GM21367 (cell line): ENCODE data around the gene GAA.

ENCODE experiments used
- ATAC-seq: cut with Tn5 transposase; IDR thresholded peaks from one replicate; pipeline ENCODE4 v1.9.1; 2021; ENCODE audit not compliant: unreplicated experiment

Gene GAA

DNA sequence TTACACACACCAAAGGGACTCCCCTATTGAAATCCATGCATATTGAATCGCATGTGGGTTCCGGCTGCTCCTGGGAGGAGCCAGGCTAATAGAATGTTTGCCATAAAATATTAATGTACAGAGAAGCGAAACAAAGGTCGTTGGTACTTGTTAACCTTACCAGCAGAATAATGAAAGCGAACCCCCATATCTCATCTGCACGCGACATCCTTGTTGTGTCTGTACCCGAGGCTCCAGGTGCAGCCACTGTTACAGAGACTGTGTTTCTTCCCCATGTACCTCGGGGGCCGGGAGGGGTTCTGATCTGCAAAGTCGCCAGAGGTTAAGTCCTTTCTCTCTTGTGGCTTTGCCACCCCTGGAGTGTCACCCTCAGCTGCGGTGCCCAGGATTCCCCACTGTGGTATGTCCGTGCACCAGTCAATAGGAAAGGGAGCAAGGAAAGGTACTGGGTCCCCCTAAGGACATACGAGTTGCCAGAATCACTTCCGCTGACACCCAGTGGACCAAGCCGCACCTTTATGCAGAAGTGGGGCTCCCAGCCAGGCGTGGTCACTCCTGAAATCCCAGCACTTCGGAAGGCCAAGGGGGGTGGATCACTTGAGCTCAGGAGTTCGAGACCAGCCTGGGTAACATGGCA, 2.2 kb downstream of the GAA start:
- no peak for ATAC-seq

DNA sequence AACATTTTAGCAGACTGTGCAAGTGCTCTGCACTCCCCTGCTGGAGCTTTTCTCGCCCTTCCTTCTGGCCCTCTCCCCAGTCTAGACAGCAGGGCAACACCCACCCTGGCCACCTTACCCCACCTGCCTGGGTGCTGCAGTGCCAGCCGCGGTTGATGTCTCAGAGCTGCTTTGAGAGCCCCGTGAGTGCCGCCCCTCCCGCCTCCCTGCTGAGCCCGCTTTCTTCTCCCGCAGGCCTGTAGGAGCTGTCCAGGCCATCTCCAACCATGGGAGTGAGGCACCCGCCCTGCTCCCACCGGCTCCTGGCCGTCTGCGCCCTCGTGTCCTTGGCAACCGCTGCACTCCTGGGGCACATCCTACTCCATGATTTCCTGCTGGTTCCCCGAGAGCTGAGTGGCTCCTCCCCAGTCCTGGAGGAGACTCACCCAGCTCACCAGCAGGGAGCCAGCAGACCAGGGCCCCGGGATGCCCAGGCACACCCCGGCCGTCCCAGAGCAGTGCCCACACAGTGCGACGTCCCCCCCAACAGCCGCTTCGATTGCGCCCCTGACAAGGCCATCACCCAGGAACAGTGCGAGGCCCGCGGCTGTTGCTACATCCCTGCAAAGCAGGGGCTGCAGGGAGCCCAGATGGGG, 3.1 kb downstream of the GAA start:
- ATAC-seq, result no peak

DNA sequence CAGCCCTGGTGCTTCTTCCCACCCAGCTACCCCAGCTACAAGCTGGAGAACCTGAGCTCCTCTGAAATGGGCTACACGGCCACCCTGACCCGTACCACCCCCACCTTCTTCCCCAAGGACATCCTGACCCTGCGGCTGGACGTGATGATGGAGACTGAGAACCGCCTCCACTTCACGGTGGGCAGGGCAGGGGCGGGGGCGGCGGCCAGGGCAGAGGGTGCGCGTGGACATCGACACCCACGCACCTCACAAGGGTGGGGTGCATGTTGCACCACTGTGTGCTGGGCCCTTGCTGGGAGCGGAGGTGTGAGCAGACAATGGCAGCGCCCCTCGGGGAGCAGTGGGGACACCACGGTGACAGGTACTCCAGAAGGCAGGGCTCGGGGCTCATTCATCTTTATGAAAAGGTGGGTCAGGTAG, 3.6 kb downstream of the GAA start:
- no peak for ATAC-seq

DNA sequence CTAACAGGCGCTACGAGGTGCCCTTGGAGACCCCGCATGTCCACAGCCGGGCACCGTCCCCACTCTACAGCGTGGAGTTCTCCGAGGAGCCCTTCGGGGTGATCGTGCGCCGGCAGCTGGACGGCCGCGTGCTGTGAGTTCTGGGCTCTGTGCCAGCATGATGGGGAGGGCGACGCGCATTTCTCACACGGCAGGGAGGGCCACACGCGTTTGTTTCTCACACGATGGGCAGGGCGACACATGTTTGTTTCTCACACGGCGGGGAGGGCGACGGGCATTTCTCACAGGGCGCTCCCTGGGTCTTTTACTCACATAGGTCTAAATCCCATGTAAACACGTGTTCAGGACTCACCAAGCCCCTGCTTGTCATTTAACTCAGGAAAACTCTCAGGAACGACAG, 4.4 kb downstream of the GAA start:
- no peak for ATAC-seq

DNA sequence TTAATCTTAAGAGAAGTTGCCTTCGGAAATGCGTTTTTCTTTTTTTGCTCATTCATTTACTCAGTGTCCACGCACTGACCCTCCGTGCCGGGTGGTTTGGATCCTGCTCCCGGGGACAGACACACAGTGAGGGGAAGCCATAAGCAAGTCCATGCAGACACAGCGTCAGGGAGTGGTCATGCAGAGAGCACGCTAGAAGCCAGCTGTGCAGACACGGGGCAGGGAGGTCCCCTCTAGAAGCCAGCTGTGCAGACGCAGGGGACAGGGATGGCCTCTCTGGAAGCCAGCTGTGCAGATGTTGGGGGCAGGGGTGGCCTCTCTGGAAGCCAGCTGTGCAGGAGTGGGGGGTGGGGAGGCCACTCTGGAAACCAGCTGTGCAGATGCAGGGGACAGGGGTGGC, 4.8 kb downstream of the GAA start:
- no peak for ATAC-seq

DNA sequence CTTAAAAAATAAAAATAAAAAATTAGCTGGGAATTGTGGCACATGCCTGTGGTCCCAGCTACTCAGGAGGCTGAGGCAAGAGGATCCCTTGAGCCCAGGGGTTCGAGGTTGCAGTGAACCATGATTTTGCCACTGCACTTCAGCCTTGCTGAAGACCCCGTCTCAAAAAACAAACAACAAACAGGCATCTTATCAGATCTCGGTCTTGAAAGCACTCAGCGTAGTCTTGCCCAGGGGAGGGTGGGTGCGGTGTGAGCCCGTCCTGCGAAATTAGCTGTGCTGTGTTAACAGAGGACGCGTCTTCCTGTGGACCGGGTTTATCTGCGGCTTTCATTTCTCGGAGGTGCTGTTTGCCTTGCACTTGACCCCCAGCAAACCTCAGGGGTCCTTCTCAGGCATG, 5.4 kb downstream of the GAA start:
- ATAC-seq, result no peak

DNA sequence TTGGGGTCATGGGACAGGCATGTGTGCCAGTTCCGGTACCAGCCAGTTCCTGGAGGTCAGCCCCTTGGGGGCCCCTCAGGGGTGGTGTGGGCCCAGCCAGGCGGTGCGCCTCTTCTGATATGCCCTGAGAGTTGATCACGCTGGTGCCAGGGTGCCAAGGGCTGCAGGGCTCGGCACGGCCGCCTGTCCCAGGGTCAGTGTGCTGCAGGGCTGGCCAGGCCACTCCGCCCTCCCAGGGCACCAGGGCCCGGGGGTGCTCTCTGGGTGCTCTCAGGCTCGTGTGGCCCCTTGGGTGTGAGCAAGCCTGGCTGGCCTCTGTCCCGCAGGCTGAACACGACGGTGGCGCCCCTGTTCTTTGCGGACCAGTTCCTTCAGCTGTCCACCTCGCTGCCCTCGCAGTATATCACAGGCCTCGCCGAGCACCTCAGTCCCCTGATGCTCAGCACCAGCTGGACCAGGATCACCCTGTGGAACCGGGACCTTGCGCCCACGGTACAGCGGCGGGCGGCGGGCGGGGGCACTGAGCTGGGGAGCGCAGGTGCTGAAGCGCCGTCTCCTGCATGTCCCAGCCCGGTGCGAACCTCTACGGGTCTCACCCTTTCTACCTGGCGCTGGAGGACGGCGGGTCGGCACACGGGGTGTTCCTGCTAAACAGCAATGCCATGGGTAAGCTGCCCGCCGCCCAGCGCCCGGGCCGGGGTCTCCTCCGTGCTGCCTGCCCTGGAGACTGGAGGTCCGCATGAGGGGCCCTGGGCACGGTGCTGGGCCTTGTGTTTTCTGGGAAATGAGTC, 6.0 kb downstream of the GAA start:
- ATAC-seq, result no peak

DNA sequence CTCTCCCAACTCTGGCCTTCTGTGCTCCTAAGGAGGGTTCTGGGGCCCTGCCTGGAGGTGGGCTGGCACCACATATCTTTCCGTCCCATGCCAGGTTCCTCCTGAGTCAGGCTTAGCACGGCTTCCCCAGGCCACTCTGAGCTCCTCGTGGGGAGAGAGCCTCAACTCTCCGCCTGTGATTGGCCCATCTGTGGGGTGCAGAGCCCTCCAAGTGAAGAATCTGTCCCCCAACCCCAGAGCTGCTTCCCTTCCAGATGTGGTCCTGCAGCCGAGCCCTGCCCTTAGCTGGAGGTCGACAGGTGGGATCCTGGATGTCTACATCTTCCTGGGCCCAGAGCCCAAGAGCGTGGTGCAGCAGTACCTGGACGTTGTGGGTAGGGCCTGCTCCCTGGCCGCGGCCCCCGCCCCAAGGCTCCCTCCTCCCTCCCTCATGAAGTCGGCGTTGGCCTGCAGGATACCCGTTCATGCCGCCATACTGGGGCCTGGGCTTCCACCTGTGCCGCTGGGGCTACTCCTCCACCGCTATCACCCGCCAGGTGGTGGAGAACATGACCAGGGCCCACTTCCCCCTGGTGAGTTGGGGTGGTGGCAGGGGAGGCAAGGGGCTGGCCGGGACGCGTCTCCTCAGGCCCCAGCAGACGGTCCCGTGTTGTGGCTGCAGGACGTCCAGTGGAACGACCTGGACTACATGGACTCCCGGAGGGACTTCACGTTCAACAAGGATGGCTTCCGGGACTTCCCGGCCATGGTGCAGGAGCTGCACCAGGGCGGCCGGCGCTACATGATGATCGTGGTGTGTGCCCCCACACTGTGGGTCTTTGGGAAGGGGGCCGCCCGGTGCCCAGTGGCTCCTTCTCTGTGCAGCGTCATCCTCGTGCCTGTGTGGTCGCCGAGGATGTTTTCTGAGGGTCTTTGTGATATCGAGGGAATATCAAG, 6.9 kb downstream of the GAA start:
- no peak for ATAC-seq

DNA sequence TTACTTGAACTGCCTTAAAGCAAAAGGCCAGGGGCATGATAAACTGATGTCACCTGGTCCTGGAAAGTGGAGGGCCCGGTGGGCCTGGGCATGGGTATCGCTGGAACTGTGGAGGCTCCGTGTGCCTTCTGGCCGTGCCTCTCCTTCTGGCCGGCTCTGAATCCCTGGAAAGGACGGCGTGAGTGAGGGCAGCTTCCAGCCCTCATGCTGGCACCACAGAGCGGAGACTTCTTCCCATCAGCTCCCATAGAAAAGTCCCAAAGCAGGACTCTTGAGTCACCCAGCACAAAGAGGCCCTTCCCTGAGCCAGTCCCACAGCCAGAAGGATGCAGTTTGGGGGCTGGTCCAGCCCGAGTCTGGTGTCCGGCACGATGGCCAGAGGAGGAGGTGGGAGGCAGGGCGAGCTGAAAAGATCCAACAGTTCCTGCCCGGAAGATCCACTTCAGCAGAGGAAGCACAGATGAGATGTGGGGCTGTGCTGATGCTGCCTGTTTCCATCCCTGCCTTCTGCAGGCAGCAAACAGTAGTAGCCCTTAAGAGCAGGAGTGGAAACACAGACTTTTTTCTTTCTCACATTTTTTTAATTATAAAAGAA, 7.8 kb downstream of the GAA start:
- ATAC-seq, result no peak

DNA sequence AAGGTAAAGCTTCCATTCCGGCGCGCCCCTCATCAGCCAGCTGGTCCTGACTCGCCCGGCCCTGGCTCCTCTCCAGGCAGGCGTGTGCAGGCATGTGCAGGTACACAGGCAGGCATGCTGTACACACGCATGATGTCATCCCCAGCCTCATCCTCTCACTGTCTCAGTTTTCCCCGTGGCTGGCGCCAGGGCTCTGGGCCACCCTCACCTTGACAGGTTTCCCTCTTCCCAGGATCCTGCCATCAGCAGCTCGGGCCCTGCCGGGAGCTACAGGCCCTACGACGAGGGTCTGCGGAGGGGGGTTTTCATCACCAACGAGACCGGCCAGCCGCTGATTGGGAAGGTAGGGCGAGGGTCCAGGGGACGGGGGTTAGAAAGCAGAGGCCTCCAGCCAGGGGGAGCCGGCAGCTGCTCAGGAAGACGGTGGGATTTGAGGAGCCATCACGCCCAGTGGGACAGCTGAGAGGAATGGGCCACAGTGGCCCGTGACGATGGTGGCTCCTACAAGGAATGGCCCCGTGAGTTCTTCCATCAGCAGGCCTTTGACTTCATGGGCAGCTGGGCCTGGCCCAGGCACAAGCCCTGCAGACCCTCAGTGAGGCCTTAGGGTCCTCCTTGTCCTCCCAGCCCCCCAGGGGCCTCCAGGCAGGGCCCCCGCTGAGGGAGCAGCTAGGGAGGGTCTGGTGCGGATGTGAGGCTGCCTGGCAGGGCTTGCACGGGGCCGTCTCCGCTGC, 8.5 kb downstream of the GAA start:
- no peak for ATAC-seq

DNA sequence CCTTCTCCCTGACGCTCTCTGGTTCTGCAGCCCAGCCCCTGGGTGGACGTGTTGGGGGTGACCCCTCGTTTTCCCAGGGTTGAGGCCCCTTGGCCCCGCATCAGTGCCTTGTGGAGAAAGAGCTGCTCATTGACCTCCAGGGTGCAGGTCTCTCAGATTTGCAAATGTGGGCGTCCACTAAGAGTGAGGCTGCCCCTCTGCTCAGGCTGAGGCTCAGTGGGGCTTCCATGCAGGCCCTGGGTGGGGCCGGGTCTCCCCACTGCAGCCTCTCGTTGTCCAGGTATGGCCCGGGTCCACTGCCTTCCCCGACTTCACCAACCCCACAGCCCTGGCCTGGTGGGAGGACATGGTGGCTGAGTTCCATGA, 9.0 kb downstream of the GAA start:
- ATAC-seq, result no peak

DNA sequence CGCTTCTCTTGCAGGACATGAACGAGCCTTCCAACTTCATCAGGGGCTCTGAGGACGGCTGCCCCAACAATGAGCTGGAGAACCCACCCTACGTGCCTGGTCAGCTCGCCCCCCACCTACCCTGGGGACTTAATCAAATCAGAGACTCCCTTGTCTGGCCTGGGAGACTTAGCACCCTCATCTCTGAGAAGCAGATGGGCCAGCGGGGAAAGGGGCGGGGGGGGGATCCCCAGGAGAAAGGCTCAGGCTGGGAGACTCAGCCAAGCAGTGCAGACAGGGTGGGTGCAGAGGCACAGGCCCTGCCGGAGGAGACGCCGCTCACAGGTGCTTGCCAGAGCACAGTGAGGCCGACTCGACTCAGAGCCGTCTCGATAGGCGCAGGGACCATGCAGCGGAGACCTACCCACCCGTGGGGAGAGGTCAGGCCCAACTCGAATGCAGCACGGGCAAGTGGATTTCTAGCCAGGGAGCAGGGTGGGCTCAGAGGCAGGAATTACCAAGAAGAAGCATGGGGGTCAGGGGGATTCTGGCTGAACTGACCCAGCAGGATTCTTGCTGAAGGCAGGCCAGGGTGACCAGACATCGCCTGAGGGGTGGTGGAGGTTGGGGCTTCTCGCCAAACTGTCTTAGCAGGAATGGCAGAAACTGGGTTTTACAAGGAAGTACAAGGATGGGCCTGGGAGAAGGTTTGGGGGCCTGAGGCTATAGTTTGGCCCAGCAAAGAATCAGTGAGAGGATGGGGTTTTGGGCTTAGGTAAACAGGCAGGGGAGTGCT, 9.7 kb downstream of the GAA start:
- ATAC-seq, result no peak

DNA sequence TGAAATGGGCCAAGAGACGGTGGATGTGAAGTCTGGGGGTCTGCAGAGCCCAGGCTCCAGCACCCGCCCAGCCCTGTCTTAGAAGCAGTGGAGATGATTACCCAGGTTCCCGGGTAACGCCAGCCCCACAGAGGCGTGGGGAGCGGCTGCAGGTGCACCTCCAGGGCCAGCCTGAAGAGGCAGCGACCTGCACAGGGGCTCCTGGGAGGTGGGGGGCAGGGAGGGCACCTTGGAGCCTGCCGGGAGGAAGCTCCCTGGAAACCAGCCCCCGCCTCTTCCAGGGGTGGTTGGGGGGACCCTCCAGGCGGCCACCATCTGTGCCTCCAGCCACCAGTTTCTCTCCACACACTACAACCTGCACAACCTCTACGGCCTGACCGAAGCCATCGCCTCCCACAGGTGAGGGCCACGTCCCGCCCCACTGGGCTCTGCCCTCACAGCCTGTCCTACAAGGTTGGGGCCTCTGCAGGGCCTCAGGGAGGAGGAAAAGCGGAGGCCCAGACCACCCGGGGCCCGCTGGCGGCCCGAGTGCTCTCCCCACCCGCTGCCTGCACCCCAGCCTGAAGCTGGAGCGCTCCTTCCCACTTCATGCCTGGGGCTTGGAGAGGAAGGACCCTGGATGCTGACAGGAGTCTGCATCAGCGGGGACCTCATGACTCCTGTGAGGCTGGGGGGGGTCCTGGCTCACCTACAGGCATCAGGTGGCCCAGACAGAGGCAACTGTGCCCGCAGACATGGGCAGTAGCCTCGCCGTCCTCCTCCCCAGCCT, 10.5 kb downstream of the GAA start:
- no peak for ATAC-seq

DNA sequence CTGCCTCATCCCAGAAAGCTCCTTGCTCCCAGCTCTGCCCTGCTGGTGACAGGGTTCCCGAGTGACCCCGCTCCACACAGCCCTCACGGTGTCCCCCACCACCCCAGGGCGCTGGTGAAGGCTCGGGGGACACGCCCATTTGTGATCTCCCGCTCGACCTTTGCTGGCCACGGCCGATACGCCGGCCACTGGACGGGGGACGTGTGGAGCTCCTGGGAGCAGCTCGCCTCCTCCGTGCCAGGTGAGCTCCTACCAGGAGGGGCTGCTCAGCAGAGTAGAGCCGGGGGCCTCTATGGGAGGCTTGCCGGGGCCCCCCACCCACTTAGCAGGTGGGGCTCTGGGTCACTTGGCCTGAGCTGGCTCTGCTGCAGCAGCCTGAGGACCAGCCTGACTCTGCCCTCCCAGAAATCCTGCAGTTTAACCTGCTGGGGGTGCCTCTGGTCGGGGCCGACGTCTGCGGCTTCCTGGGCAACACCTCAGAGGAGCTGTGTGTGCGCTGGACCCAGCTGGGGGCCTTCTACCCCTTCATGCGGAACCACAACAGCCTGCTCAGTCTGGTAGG, 11.2 kb downstream of the GAA start:
- ATAC-seq, result no peak

DNA sequence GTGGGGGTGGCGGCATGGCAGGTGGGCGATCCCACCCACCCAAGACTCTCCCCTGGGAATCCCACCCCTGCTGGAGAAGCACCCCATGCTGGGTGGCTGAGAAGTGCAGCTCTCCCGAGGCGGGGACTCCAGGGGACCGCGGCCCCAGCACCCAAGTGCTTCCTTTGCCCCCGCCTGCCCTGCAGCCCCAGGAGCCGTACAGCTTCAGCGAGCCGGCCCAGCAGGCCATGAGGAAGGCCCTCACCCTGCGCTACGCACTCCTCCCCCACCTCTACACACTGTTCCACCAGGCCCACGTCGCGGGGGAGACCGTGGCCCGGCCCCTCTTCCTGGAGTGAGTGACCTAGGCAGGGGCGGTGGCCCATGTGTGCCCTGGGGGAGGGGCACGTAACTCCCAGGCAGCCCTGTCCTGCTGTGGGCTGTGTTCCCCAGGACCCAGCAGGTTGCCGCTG, 11.7 kb downstream of the GAA start:
- ATAC-seq, result no peak

DNA sequence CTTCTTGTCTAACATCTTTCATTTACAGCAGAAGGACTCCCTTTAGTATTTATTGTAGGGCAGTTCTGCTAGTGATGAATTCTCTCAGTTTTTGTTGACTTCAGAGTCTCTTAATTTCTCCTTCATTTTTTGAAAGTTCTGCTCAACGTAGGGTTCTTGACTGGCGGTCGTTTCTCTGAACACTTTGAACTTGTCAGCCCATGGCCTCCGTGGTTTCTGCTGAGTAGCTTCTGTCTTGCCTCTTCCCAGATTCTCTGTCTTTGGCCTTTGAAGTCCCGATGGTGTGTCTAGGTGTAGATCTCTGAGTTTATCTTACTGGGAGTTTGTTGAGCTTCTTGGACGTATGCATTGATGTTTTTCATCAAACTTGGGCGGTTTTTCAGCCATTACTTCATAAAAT, 13.4 kb downstream of the GAA start:
- ATAC-seq, result no peak

DNA sequence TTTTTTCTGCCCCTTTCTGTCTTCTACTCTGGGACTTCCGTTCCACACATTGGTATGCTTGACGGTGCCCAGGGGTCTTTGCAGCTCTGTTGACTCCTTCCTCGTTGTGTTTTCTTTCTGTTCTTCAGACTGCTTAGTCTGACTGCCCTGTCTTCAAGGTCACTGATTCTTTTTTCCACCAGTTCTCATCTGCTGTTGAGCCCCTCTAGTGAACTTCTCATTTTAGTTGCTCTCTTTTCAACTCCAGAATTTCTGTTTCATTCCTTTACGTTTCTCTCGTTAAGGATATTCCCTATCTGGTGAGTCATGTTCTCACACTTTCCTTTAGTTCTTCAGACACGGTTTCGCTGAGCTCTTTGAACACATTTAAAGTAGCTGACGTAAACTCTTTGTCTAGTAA, 13.8 kb downstream of the GAA start:
- ATAC-seq, result no peak

DNA sequence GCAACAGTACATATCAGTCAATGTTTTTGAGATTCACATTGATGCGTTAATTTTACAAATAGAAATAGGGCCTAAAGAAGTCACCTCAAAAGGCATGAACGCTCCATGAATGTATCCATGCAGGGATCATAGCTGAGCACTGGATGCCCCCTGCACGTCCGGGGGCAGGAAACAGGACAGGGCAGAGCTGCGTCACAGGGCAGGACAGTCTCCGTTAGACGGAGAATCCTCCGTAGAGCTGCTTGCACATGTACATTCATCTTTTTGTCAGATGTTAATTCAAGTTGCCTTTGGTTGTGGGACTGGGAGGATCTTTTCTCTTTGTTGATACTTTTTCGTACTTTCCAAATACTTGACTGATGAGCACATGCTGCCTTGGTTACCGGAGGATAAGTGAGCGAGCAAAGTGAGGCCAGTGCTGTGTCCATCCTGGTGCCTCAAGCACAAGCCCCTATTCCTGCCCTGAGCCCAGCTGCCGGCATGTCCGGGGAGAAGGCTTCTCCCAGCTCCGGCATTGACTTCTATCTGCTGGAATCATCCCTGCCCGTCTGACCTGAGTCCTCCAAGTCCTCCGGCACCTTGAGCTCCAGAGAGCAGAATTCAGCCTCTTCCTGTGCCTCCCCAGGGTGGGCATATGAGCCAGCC, 15.0 kb downstream of the GAA start:
- ATAC-seq, result no peak
